ENCODE results near the gene FUBP3.

GRCh38 chr9:130561056-130561455 lies 18.3 kb upstream of the FUBP3 start:
- no peak for TF ChIP-seq CTCF (IDR thresholded peaks at IDR 0.05)
- no peak for TF ChIP-seq POLR2A (IDR thresholded peaks at IDR 0.05)

Data from uterus (tissue), 2 donors.